Measurements from ENCODE around the gene VMA21. TPM values are rescaled to one million over a fixed set of nuclear protein-coding genes. Genes with fewer than 3 reads are reported as not detected.

VMA21 gene, protein sequence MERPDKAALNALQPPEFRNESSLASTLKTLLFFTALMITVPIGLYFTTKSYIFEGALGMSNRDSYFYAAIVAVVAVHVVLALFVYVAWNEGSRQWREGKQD
- 18.3 to 27.1 TPM (median 22.5 TPM) in 5 replicates for total RNA-seq (2022; extraction: Qiagen RNA extraction; ENCODE audit: low read depth)

DNA sequence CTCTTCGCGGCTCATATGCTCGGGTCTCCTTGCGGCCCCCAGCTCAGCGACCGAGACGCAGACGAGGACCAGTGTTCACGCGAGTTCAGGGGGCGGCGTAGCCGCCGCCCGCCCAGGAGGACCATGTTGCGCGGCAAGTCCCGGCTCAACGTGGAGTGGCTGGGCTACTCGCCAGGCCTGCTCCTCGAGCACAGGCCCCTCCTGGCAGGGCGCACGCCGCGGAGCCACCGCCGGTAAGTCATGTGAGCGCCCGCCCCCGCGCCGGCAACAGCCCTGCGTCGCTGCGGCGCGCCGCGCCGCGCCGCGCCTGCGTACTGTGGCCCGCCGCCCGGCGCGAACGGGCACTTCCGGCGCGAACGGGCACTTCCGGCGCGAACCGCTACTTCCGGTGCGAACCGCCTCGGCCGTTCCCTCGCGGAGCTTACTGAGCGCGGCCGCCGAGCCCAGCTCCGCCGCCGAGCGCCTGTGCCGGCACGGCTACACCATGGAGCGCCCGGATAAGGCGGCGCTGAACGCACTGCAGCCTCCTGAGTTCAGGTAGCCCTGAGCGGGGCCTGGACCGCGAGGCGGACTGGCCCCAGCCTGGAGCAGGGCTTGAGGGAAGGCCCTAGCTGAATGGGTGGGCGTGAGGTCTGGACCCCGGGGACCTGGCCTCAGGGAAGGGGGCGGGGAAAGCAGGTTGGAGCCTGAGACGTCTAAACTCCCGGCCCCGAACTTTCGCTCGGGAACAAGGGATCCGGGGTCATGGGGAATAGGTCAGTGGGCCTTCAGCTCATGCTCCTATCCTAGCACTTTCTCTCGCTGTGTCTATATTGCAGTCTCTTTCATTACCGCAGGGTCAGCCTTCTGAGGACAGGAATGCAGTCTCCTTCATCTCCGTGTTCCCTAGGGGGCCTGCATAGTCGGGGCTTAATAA, at the start of gene VMA21:
VMA21 (plus strand) TSS at position 382 of the 916 bp plus-strand sequence; CDS start at position 485, 103 bp downstream.

Other genes starting within 250 kb of the VMA21 start
- 0.12 to 0.26 TPM (median 0.13 TPM) in 4 of 5 replicates, not detected in the other for gene GPR50, start 220.6 kb upstream of the VMA21 start, total RNA-seq (2022; extraction: Qiagen RNA extraction; ENCODE audit: low read depth)
- not detected in 5 replicates for gene PASD1, start 166.5 kb downstream of the VMA21 start, total RNA-seq (2022; extraction: Qiagen RNA extraction; ENCODE audit: low read depth)

All from A549 treated with ZK216348 at 1 μM for 4 hours (cell line).